IMR-90 (cell line): Measurements from ENCODE around the gene MAVS. TPM values are rescaled to one million over a fixed set of nuclear protein-coding genes. Genes with fewer than 3 reads are reported as not detected.

Experiments
- ATAC-seq: fragments of 200-7000 bp; cut with Tn5 transposase; 2 replicates; pipeline ENCODE4 v1.9.1; 2020; ENCODE audit warnings: low read depth, mild to moderate bottlenecking, moderate library complexity
- BruUV-seq: library from RNA; stranded (reverse); fragments of 400-500 nt; replicated peaks from 2 replicates; lab custom pipeline; 2021; lab: Mats Ljungman, UMichigan
- CTCF ChIA-PET: fragments of 300-600 bp; formaldehyde crosslinking; extraction: SDS; loops from one replicate; lab custom pipeline; 2021; ENCODE audit warnings: antibody characterized with exemption; lab: Yijun Ruan, JAX
- POLR2A ChIA-PET: fragments of 300-600 bp; sonication (Branson Sonifier 250); formaldehyde crosslinking; loops from one replicate; lab custom pipeline; 2022; ENCODE audit warnings: antibody characterized with exemption; ENCODE audit not compliant: unreplicated experiment; lab: Charles Lee
- DNase-seq: peaks from one replicate; pipeline ENCODE4 v3.0.0; 2013
- H2AFZ ChIP-seq: replicated peaks from 2 replicates; pipeline ENCODE3; 2013; ENCODE audit warnings: low read length, mild to moderate bottlenecking; ENCODE audit not compliant: poor library complexity
- H2AK5ac ChIP-seq: 2 replicates; pipeline ENCODE4 v1.6.1; 2013; ENCODE audit warnings: low read depth, low read length, inconsistent platforms
- H2AK9ac ChIP-seq: replicated peaks from 2 replicates; pipeline ENCODE3; 2013; ENCODE audit warnings: mild to moderate bottlenecking, low read depth, low read length, moderate library complexity; ENCODE audit not compliant: poor library complexity
- H2BK120ac ChIP-seq: 2 replicates; pipeline ENCODE4 v1.6.1; 2013; ENCODE audit warnings: low read depth, low read length, inconsistent platforms
- H2BK15ac ChIP-seq: 3 replicates; pipeline ENCODE4 v1.6.1; 2013; ENCODE audit warnings: low read depth, low read length, inconsistent platforms
- H2BK20ac ChIP-seq: 2 replicates; pipeline ENCODE4 v1.6.1; 2013; ENCODE audit warnings: low read depth, mild to moderate bottlenecking, inconsistent platforms, low read length, moderate library complexity
- H2BK5ac ChIP-seq: 2 replicates; pipeline ENCODE4 v1.6.1; 2013; ENCODE audit warnings: mild to moderate bottlenecking, low read depth, low read length, inconsistent platforms; ENCODE audit not compliant: poor library complexity, severe bottlenecking
- H3K14ac ChIP-seq: replicated peaks from 2 replicates; pipeline ENCODE4 v1.6.1; 2013; ENCODE audit warnings: low read depth, low read length, inconsistent platforms
- H3K18ac ChIP-seq: 2 replicates; pipeline ENCODE4 v1.6.1; 2013; ENCODE audit warnings: low read depth, low read length, control low read depth
- H3K23ac ChIP-seq: 2 replicates; pipeline ENCODE4 v1.6.1; 2013; ENCODE audit warnings: low read depth, low read length, inconsistent platforms
- H3K27ac ChIP-seq: 2 replicates; pipeline ENCODE4 v1.5.1; 2013; ENCODE audit warnings: mild to moderate bottlenecking, control low read depth, low read length; ENCODE audit not compliant: insufficient read depth
- H3K27me3 ChIP-seq: 2 replicates; pipeline ENCODE4 v1.6.1; 2013; ENCODE audit warnings: low read length; ENCODE audit not compliant: control insufficient read depth, insufficient read depth
- H3K36me3 ChIP-seq: 2 replicates; pipeline ENCODE4 v1.6.1; 2013; ENCODE audit warnings: low read length, mixed read lengths; ENCODE audit not compliant: control insufficient read depth, insufficient read depth
- H3K4ac ChIP-seq: 2 replicates; pipeline ENCODE4 v1.6.1; 2013; ENCODE audit warnings: low read depth, low read length, inconsistent platforms
- H3K4me1 ChIP-seq: 2 replicates; pipeline ENCODE4 v1.6.1; 2013; ENCODE audit warnings: low read length, mixed read lengths; ENCODE audit not compliant: control insufficient read depth, insufficient read depth
- H3K4me2 ChIP-seq: 2 replicates; pipeline ENCODE4 v1.6.1; 2013; ENCODE audit warnings: low read depth, mild to moderate bottlenecking, control low read depth, low read length, moderate library complexity
- H3K4me3 ChIP-seq: 2 replicates; pipeline ENCODE4 v1.5.1; 2013; ENCODE audit warnings: low read depth, mild to moderate bottlenecking, control low read depth, low read length, moderate library complexity; ENCODE audit not compliant: insufficient read depth
- H3K56ac ChIP-seq: 2 replicates; pipeline ENCODE4 v1.6.1; 2013; ENCODE audit warnings: low read length, inconsistent platforms; ENCODE audit not compliant: insufficient read depth; ENCODE audit errors: extremely low read depth
- H3K79me1 ChIP-seq, 2 experiments: 2 replicates each; pipeline ENCODE4 v1.6.1; 2013; ENCODE audit warnings: low read length in 2 of 2, inconsistent platforms in 1 of 2, low read depth in 1 of 2
- H3K9ac ChIP-seq: 2 replicates; pipeline ENCODE4 v1.6.1; 2013; ENCODE audit warnings: low read depth, low read length, control low read depth
- H3K9me1 ChIP-seq: 2 replicates; pipeline ENCODE4 v1.6.1; 2013; ENCODE audit warnings: low read length, inconsistent platforms; ENCODE audit not compliant: insufficient read depth
- H3K9me3 ChIP-seq: 2 replicates; pipeline ENCODE4 v1.6.1; 2013; ENCODE audit warnings: low read length; ENCODE audit not compliant: control insufficient read depth, insufficient read depth
- H4K20me1 ChIP-seq: 2 replicates; pipeline ENCODE4 v1.6.1; 2013; ENCODE audit warnings: low read length, inconsistent platforms; ENCODE audit not compliant: insufficient read depth
- H4K5ac ChIP-seq: 2 replicates; pipeline ENCODE4 v1.6.1; 2013; ENCODE audit warnings: mild to moderate bottlenecking, low read depth, low read length, control low read depth
- H4K8ac ChIP-seq, 2 experiments: 2 replicates each; pipeline ENCODE4 v1.6.1; 2013; ENCODE audit warnings: low read depth in 2 of 2, low read length in 2 of 2, control low read depth in 1 of 2, inconsistent platforms in 1 of 2
- H4K91ac ChIP-seq: 2 replicates; pipeline ENCODE4 v1.6.1; 2013; ENCODE audit warnings: low read depth, low read length, inconsistent platforms; ENCODE audit not compliant: insufficient read depth
- BHLHE40 ChIP-seq: fragments of 150-350 bp; IDR thresholded peaks from 2 replicates; pipeline ENCODE4 v1.6.1; 2016; ENCODE audit warnings: mild to moderate bottlenecking, low read depth, low read length
- CHD1 ChIP-seq: IDR thresholded peaks from 2 replicates; pipeline ENCODE4 v1.6.1; 2012; ENCODE audit warnings: low read depth, low read length, improper control_type of control experiment
- MAFK ChIP-seq: IDR thresholded peaks from 2 replicates; pipeline ENCODE4 v1.6.1; 2012; ENCODE audit warnings: low read depth, low read length, improper control_type of control experiment
- MXI1 ChIP-seq: IDR thresholded peaks from 2 replicates; pipeline ENCODE4 v1.6.1; 2012; ENCODE audit warnings: low read depth, mild to moderate bottlenecking, low read length, moderate library complexity, borderline replicate concordance
- RCOR1 ChIP-seq: IDR thresholded peaks from 2 replicates; pipeline ENCODE4 v1.6.1; 2012; ENCODE audit warnings: mild to moderate bottlenecking, low read length, improper control_type of control experiment; ENCODE audit not compliant: insufficient replicate concordance
- RFX5 ChIP-seq: IDR thresholded peaks from 2 replicates; pipeline ENCODE4 v1.8.0; 2012; ENCODE audit warnings: low read depth, mild to moderate bottlenecking, low read length, moderate library complexity
- WGBS, 2 experiments: methylation state at CpG; one replicate each; pipeline versions ENCODE4 v1.1.5 to v1.1.7; 2013; ENCODE audit warnings: missing lambda C conversion rate in 2 of 2; ENCODE audit not compliant: insufficient read length in 1 of 2; ENCODE audit errors: extremely low coverage in 2 of 2; 5-methylcytosine and 5-hydroxymethylcytosine counted together
- dilution Hi-C: fragments of 300-500 bp; cut with HindIII; formaldehyde crosslinking; loops from one replicate; pipeline ENCODE4 v1.14.3; 2018; ENCODE audit warnings: low sequenced_read_pairs; ENCODE audit not compliant: unreplicated experiment
- in situ Hi-C: fragments of 300-500 bp; cut with MboI; formaldehyde crosslinking; loops from 3 replicates; pipeline ENCODE4 v1.14.3; 2019; ENCODE audit warnings: low sequenced_read_pairs, inconsistent platforms, mixed read lengths
- intact Hi-C: fragments of 100-400 bp; cut with micrococcal nuclease; formaldehyde crosslinking; loops from 2 replicates; pipeline ENCODE4 v1.10.0; 2022
- polyA plus RNA-seq, 3 experiments: library from polyadenylated mRNA; depleted of rRNA; stranded (reverse); fragments of >200 nt; gene quantifications; 2 replicates each; pipeline ENCODE4 v1.2.3, GENCODE V29; 2012; ENCODE audit warnings: low replicate concordance in 1 of 3
- total RNA-seq: library from RNA; depleted of rRNA; stranded (reverse); fragments of >200 nt; gene quantifications from 2 replicates; pipeline ENCODE4 v1.2.3, GENCODE V29; 2012
- TF ChIP-seq, protein P1 (sequence below): fragments of 150-350 bp; IDR thresholded peaks from 2 replicates; pipeline ENCODE4 v1.6.1; 2016; ENCODE audit warnings: low read depth, mild to moderate bottlenecking, low read length, moderate library complexity, borderline replicate concordance
- TF ChIP-seq, protein P2 (sequence below): conservative IDR thresholded peaks from 2 replicates; pipeline ENCODE4 v1.5.1; 2012; ENCODE audit warnings: mild to moderate bottlenecking, low read depth, low read length, improper control_type of control experiment

Gene MAVS
- total and polyA plus RNA-seq, 2 of the 4 experiments (the other 2 are of a cell fraction) = 10.4 to 15.6 TPM

DNA sequence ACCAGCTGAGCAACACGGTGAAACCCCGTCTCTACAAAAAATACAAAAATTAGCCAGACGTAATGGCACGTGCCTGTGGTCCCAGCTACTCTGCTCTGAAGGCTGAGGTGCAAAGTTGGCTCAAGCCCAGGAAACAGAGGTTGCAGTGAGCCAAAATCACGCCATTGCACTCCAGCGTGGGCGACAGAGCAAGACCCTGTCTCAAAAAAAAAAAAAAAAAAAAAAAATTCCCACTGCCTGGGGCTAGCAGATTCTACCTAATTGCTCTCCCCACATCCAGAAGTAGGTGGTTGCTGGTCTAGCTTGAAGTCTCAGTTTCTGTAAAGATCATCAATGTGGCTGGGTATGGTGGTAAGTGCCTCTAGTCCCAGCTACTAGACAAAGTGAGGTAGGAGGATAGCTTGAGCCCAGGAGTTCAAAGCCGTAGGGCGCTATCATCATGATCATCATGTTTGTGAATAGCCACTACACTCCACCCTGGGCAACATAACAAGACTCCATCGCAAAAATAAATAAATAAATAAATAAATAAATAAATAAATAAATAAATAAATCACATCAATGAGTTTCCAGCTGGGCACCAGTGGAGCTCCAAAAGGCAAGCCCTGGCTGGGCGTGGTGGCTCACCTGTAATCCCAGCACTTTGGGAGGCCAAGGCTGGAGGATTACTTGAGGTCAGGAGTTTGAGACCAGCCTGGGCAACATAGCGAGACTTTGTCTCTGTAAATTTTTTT, 32.6 kb upstream of the MAVS start:
- dilution Hi-C loops (no loop called here), intact Hi-C loops (loop anchor here (2.0 kb wide), 1 partner anchor 15 kb away; no protein-coding TSS in a partner anchor), in situ Hi-C loops (no loop called here)
- Histone ChIP-seq H3K36me3 (no peaks in the 10 kb centered on the region), H2BK15ac (peak overlapping the region; percentile 88; the same call in 1 of the 3 replicates), H4K20me1 (no peaks in the 10 kb centered on the region), H3K27me3 (no peaks in the 10 kb centered on the region), H4K91ac (no peak overlapping the region), H4K5ac (no peak overlapping the region), H2AK5ac (peak overlapping the region; percentile 98; the same call in 1 of the 2 replicates), H3K4me2 (no peak overlapping the region), H3K4ac (peak overlapping the region; percentile 91), H3K4me3 (no peak overlapping the region), H3K79me1 (peaks cover 4 to 28% of the 10 kb centered on the region in 2 experiments; a peak in 3 of 4 replicates), H2BK20ac (peak overlapping the region; percentile 52; the same call in 1 of the 2 replicates), H2BK5ac (no peak overlapping the region), H3K27ac (no peak overlapping the region), H3K9me3 (no peaks in the 10 kb centered on the region), H3K23ac (no peak overlapping the region), H3K4me1 (peaks cover 15% of the 10 kb centered on the region), H3K56ac (no peak overlapping the region), H2BK120ac (peak overlapping the region; percentile 62; the same call in 1 of the 2 replicates), H3K9ac (no peak overlapping the region), H2AK9ac (no peak overlapping the region), H3K18ac (no peak overlapping the region), H3K9me1 (peaks cover 19% of the 10 kb centered on the region), H4K8ac (no peak overlapping the region; a peak in 2 of 4 replicates), H3K14ac (no peak overlapping the region), H2AFZ (no peak overlapping the region)
- ChIA-PET CTCF (no interaction called here), POLR2A (no interaction called here)
- 88% methylated on average over 2 of the region's 12 CpGs; no CpG with 5 or more reads in 1 of the 2 experiments for WGBS, 2 experiments
- ATAC-seq (no peak), DNase-seq (no peak)
- BruUV-seq = no TSS peak
- TF ChIP-seq RFX5 (no peak), CHD1 (no peak), BHLHE40 (no peak), MAFK (no peak), MXI1 (no peak), RCOR1 (no peak)
- TF ChIP-seq, protein P1, sequence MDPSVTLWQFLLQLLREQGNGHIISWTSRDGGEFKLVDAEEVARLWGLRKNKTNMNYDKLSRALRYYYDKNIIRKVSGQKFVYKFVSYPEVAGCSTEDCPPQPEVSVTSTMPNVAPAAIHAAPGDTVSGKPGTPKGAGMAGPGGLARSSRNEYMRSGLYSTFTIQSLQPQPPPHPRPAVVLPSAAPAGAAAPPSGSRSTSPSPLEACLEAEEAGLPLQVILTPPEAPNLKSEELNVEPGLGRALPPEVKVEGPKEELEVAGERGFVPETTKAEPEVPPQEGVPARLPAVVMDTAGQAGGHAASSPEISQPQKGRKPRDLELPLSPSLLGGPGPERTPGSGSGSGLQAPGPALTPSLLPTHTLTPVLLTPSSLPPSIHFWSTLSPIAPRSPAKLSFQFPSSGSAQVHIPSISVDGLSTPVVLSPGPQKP = no peak
- TF ChIP-seq, protein P2, sequence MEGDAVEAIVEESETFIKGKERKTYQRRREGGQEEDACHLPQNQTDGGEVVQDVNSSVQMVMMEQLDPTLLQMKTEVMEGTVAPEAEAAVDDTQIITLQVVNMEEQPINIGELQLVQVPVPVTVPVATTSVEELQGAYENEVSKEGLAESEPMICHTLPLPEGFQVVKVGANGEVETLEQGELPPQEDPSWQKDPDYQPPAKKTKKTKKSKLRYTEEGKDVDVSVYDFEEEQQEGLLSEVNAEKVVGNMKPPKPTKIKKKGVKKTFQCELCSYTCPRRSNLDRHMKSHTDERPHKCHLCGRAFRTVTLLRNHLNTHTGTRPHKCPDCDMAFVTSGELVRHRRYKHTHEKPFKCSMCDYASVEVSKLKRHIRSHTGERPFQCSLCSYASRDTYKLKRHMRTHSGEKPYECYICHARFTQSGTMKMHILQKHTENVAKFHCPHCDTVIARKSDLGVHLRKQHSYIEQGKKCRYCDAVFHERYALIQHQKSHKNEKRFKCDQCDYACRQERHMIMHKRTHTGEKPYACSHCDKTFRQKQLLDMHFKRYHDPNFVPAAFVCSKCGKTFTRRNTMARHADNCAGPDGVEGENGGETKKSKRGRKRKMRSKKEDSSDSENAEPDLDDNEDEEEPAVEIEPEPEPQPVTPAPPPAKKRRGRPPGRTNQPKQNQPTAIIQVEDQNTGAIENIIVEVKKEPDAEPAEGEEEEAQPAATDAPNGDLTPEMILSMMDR = no peak
